ENCODE data around the gene EGFR.

EGFR gene

DNA sequence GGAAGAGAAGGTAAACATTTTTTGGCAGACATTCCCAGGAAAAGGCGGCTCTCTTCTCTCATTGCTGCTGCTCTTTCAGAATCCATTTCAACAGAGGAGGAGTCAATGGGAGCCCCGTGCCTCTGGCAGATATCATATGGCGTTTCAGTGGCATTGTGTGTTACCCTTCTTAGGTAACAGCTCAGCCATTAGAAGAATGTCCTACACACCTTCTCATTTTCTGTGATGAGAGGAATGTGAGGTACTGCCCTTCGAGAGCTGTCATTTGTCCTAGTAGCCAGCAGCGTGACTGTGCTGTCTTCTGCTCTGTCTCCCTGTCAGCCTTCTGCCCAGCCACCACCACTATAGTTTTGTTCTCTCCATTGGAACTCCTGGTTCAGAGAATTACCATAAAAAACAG is 102.4 kb downstream of the EGFR start:
- DNase-seq = no peak

DNA sequence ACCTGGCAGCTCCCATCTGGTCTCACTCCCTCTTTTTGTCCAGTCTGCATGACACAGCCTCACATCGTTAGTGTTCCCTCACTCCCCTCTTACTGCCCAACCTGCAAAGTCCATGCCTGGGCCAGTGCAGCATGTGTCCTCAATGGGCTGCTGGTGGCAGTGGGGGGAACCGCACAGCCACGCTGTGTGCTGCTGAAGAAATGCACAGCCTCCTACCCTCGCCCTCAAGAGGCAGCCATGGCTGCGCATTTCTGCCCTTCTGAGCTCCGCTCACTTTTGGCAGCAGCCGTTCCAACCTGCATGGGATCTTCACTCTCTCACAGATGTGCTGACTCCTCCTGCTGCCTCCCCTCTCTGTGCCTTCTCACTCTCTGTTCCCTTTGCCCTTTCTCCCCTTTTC is 103.4 kb downstream of the EGFR start:
- no peak for DNase-seq

DNA sequence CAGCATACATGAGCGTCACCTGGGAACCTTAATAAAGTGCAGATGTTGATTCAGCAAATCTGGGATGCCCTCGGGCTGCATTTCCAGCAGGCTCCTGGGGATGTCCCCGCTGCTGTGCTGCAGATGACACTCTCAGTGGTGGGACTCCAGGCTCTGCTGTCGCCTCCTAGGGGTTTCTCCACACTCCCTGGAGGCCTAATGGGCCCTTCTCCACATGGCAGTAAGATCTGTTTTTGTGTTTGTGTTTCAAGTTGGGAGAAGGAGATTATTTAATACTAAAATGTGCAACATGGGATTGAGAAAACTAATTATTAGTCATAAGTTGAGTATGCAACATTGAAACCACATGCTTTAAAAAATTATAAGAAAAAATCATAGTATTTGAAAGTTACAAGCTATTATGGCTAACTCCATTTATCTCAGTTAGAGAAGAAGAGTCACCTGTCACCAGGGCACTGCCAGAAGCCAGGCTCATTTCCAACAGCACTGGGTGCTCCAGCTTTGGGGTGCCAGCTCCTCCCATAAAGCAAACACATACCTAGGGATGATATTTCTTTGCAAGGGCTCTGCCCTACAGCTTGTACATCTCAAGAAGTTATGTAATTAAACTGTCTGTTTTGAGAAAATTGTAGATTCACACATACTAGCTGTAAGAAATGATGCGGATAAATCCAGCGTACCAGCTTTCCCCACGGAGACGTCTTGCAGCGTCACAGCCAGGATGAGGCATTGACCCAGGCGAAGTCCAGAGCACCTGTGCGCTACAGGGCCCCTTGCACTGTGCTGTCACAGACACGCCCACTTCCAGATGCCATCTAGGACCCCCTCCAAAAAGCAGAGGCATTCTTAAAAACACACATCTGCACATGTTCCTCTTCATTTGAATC is 106.4 kb downstream of the EGFR start:
- DNase-seq = no peak

DNA sequence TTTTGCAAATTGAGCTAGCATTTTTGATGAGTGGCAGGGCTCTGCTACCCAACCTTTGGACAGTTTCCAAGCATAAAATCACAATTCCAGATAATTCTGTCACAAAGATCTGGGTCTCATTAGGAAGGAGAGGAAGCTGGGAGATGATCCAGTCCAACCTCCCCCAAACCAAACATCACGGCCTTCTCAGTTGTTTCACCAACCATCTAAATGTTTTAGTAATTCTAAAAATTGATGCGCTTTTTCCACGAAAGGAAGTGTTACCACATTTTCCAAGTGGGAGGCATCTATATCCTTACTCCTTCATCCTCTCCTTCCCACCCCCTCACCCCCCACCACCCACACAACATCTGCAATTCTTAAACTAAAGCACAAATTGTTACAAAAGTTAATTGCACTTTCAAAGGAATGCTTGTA is 108.3 kb downstream of the EGFR start:
- no peak for DNase-seq

DNA sequence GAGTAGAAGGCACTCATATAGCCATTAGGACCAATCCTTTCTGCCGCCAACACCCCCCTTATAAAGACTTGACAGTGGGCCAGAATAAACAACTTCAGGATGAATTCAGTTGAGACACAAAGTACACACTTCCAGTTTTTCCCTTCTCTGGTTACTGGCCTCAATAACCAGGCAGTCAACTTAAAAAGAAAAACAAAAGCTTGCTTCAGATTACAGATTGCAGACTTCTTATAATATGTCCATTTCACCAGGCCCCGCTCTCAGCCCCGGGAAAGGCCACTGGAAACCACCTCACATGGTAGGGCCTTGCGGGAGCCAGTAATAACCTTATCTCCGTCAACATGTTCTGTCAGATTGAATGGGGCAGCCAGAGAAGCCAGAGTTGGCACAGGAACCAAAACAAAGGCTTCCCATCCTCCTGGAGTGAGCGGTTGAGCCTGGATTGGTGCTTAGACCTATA is 108.8 kb downstream of the EGFR start:
- DNase-seq = no peak

DNA sequence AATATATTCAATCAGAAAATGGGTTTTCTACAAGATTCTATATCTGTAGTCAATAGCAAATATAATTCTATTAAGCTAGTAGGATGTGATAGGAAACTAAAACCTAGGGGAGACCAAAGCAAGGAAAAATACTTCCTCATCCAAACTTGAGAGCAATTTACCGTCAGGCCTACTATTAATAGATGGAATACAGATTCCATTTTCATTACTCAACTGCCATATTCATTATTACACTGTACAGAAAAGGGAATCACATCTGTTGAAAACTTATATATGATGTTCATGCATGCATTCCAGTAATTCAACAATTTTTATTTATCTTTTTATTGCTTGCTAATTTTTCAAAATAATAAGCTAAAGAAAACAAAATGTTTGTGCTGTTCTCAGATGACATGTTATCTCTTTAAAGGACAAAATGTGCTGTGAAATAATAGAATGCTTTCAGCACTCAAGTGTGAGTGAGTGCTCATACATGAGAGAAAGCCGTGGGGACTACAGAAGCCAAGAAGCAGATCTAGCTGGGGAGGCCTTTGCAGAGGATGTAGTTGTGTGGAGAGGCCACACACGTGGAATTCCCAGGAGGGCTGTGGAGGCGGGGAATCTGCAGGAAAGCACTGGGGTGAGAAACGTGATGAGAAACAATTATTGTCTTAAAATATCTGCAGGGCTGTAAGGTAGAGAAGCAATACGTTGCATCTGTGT is 110.0 kb downstream of the EGFR start:
- DNase-seq = no peak

DNA sequence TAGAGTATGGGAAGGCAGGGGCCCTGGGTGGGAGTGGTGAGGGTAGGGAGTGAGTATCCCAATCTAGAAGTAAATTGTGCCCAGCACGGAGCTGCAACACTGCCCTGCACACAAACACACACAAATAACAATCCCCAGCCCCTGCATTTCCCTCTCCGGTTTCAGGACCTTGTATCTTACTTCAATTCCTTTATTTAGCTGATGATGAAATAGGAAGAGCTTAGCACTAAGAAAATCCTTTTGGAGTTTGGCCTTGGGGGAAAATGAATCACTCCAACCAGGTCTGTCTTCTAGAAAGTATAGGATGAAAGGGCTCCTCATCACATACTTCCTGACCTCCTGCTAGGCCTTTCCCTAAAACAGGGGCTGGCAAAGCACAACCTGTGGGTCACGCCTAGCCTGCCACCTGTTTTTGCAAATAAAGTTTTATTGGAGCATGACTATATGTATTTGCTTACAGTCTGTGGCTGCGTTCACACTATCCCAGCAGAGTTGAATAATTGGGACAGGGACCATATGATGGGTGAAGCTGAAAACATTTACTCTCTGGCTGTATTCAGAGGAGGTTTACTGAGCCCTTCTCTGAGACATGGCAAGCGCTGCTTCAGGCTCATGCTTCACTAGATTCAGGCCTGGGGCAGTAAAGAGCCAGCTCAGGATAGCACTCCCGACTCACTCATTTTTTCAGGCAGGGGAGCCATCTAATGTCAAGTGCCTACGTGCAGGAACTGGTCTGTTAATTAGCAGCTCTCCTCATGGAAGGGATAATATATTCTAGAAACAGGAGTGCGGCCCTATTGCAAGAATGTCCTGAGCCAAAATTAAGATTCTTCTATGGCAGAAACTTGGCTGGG is 111.0 kb downstream of the EGFR start:
- peak in 1 of 56 donors; percentile 14 for DNase-seq

DNA sequence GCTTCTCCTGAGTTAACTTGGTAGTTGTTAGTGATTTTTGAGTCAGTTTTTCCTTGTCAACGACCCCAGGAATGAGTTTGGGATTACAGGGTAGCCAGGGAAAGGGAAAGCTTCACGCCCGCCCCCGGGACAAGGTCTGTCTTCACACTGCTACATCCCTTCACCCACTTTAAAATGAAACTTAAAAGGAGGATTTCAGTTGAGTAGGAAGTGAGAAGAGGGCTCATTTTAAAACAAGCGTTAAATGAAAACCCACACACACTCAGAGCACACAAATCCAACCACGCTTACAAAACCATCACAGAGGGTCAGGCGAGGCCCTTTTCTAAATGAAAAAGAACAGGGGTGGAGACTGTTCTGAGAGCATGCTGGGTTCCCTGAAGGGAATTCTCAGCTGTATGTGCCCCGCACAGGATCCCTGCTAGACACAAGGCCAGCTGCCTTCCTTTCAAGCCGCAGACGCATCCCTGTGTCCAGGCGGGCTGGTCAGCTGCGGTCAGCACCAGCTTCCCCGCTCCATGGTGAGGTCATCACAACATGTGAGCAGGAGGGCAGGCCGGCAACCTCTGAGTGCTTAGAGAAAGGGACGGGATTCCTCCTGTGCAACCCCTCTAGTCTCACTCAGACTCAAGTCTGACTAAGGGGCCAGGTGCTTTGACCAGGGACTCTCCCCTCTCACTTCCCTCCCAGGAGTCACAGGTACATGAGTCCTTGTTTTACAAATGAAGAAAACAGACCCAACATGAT is 111.8 kb downstream of the EGFR start:
- peak in 12 of 56 donors; percentile 18 to 53 (median 26) for DNase-seq

DNA sequence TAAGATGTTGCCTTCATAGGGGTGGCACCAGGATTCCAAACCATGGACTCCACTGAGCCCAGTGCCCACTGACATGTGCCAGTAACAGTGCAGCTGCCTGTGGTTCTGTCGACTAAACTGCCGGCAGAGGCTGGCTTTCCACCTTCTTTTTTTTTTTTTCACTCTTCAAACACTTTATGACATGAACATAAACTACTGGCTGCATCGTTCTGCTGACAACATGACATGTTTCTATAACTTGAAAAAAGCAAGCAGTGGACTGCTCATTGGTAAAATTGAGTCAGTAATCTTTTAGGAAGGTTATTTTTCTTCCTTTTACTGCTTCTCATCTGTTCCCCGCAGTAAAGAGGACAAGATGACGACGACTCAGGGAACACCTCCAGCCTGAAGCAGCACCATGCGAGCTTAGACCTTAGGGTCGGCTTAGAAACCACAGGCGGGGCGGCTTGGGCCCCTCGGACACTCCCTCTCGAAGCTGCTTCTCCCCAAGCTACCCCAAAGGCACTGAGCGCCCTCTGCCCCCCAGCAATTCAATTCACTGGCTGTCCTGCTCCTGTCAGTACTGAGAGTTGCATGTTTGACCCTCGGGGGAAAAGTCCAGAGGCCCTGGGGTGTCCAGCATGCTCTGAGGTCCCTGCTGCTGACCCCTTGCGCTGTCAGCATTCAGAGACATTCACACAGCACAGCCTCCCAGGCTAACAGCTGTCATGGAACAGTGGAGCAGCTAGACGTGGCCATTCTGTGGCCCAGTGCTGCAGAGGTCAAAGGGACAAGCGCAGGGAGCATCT is 112.5 kb downstream of the EGFR start:
- DNase-seq = no peak

DNA sequence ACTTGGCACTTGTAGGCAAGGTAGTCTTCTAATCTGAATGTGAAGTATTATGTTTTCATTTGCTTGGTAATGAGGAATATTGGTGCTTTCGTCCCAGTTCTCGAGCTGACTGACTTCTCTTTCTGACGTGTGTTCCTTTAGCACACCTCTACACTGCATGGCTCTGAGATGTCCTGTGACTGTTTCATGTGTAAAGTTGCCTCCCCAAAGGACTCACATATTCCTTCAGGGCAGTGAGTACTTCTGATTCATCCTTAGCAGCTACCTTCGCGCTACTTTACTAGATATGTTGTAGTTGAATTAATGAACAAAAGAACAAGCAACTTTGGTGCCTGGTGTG is 113.7 kb downstream of the EGFR start:
- DNase-seq = no peak

DNA sequence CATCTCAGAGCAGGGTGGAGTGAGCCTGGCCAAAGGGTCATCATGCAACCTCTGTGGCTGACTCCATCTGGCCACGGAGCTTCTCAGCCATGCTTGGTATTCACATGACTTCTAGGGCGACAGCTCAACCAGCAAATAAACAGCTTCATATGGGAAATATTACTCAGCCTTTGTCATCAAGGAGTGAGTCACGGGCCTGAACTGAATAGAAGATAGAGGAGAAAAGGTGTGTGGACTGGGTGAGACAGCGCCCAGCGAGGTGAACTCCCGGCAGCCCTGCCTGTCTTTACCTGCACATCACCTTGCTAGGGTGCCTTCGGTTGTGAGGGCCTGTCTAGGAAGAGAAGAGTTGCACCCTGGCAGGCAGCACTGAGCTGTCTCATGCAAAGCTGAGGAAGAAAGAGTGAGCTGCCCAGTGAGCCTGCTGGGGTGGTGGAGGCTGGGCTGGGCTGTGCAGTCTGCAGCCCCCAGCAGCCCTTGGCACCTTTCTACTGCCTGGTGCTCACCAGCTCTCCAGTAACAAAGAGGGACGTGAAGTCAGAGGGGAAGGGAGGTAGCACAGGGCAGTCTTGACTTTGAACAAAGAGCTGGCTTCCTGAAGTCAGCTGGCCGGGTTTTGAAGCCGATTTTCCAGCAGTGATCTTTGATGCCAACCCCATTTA is 114.2 kb downstream of the EGFR start:
- DNase-seq = no peak

DNA sequence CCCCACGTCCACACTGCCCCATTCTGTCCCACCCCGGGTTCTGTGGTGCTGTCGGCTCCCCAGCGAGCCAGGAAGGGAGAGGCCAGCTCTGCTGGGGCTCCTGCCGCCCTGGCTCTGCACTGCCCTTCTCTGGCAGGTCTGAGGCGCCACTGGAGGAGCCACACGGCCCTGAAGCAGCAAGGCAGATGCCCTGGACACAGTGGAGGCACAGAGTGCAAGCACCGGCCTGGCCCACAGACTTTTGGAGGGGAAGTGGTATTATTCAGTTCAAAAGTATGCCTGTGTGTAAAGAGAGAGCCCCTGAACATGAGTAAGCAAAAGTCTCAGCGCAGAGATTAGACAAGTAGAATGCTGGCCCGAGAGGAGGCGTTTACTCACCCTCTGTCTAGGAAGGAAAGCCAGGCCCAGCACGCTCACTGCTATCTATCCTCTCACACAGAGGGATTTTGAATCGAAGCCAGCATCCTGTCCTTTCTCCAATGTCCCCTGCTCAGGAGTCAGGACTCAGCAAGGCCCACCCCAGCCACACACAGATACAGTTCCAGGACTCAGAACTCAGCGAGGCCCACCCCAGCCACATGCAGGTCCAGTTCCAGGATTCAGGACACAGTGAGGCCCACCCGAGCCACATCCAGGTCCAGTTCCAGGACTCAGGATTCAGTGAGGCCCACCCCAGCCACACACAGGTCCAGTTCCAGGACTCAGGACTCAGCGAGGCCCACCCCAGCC is 115.0 kb downstream of the EGFR start:
- DNase-seq = no peak

DNA sequence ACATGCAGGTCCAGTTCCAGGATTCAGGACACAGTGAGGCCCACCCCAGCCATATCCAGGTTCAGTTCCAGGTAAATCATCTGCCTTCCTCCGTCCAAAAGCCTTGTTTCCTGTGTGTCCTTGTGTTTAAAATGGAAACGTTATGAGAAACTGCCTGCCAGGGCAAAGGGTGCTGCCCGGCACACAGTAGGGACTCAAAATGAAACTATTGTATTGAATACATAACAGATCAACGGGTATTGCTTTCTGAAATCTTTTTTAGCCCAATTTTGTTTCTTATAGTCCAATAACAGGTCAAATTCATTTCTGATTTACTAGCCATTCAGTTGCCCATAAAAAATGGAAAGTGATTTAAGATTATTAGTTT is 115.5 kb downstream of the EGFR start:
- DNase-seq = no peak

DNA sequence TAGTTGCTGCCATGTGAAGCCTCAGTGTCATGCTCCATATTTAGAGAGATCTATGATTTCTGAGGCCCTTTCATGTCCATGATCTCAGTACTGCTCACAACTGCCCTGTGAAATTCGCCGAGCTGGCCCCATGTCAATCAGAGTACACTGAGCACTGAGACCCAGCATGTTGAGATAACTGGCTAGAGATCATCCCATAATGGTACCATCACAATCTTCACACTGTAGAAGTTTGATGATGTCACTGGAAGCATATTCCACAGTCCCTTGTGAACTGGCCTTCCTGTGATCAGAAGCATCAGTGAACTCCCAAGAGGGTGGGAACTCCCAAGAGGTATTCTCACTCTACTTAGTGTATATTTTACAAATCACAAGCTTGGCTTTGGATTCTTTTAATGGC is 116.0 kb downstream of the EGFR start:
- DNase-seq = no peak

DNA sequence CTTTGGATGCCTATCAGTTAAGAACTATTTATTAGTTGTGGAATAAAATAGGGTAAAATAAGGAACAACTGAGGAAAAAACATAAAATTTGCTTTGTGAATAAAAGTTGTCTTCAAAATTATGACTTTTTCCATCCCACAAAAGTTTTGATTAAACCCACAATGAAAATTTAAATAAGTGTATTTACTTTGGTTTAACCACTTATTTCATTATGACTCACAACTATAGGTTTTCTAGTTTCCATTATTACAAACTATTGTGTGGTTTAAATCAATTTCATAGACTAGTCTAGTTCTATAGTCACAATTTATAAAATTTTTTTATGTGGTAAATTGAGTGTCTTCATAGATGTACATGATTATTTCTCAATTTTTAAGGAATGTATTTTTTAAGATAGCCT is 116.6 kb downstream of the EGFR start:
- no peak for DNase-seq

DNA sequence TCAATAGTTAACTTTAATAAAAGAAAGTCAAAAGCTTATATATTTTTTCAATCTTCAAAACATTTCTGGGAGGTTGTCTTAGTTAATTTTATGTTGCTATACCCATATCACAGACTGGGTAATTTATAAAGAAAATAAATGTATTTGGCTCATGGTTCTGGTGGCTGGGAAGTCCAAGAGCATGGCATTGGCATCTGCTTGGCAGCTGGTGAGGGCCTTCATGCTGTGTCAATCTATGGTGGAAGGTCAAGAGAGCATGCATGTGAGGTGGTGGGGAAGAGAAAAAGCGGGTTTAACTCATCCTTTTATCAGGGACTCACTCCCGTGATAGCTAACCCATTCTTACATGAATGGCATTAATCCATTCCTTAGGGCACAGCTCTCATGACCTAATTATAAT is 119.8 kb downstream of the EGFR start:
- DNase-seq = no peak

DNA sequence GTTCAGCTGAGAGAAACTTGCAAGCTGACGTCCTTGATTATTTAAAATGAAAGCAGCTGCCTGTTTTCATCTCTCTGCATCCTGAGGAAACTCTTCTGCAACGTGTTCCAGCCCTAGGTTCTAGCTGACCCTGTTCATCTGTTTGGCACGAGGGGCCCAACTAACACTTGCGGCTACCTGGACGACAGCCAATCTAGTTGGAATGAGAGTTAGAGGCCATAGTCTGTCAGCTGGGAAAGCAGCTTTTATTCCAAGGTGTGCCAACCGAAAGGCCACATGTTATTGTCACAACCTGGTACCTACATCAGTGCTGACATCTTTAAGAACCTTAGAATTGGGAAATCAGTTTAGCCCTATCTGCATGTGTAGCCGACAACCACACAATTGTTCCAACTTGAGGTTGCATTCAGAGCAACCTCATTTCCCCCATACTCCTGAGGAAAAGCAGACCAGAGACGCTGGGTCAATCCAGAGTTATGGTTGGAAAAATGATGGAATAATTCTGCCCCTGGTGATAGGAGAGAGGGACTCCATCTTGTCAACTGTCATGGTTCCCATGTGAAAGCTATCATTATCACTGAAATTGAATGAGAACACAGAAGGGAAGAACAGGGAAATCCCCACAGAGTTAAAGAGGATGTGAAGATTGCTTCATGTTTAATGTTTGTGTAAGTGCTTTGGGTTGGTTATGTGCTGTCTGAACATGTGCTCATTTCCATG is 121.6 kb downstream of the EGFR start:
- DNase-seq = peak in 1 of 56 donors; percentile 13

DNA sequence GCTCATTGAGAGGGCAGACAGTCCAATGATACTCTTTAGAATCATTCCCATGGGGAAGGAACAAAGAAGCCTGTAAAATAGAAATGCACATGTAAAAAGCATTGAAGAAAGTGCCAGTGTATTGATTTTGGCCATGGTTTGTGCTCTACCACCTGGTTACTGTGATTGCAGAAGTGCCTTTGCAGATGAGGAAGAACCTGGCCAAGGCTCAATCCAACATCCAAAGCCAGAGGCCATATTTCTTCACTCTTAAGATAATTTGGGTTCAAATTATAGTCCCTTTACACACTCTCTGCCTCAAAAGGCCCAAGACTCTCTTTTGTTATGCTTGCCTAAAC is 122.1 kb downstream of the EGFR start:
- no peak for DNase-seq
